ENCODE data around the gene OR5AP2.
"Not testable (repeated sequence)": the region's sequence is repeated elsewhere in the genome, so short reads cannot be mapped to it uniquely, and the experiment has no call there.

Gene OR5AP2

DNA sequence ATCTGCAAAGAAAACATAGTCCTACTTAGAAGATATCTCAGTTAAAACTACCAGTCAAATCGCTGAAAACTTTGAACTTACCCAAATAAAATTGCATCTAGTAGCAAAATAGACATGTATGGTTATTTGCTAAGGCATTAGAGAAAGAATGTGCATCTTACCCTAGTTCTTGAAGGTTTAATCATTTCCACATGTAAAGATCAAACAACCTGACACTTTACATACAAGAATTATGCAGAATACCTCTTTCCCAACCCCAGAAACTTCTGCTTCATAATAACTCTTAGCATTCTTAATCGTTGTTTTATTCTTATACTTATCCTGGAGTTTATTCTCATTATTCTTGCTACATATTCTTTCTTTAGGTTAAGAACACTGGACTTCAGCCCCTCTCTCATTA lies 9.9 kb downstream of the OR5AP2 start:
- H3K4me3 ChIP-seq (ENCODE audit: low read depth, low read length), result no peak overlapping the region
- TF ChIP-seq, protein P1, sequence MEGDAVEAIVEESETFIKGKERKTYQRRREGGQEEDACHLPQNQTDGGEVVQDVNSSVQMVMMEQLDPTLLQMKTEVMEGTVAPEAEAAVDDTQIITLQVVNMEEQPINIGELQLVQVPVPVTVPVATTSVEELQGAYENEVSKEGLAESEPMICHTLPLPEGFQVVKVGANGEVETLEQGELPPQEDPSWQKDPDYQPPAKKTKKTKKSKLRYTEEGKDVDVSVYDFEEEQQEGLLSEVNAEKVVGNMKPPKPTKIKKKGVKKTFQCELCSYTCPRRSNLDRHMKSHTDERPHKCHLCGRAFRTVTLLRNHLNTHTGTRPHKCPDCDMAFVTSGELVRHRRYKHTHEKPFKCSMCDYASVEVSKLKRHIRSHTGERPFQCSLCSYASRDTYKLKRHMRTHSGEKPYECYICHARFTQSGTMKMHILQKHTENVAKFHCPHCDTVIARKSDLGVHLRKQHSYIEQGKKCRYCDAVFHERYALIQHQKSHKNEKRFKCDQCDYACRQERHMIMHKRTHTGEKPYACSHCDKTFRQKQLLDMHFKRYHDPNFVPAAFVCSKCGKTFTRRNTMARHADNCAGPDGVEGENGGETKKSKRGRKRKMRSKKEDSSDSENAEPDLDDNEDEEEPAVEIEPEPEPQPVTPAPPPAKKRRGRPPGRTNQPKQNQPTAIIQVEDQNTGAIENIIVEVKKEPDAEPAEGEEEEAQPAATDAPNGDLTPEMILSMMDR (IDR thresholded peaks at IDR 0.05; ENCODE audit: borderline replicate concordance, insufficient read depth, low read depth, low read length), result no peak

- no peak overlapping the region for H3K4me3 ChIP-seq (ENCODE audit: low read depth, low read length)
- TF ChIP-seq, protein P1 (IDR thresholded peaks at IDR 0.05; ENCODE audit: borderline replicate concordance, insufficient read depth, low read depth, low read length), result no peak
These were observed 16.3 kb downstream of the OR5AP2 start for GRCh38 chr11:56625946-56626345.

DNA sequence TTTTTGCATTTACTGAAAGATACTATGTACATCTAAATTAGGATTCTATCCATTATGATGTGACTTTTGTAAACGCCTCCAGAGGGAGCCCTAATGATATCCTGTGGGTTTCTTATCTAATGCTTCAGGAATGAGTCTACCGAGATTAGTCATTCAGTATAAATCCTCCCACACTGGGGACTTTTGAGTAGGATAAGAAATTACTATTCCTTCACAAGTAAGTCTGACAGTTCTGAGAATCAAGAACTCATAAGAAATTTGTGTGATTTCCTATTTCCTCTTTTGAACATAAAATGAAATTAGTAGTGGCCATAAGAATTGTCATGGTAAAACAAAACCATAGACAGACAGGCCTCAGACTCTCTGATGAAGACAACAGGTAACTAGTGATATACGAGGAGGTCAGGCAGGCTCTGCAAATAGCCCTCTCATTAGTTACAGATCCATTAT lies 17.6 kb downstream of the OR5AP2 start:
- TF ChIP-seq, protein P1 (IDR thresholded peaks at IDR 0.05; ENCODE audit: borderline replicate concordance, insufficient read depth, low read depth, low read length), result no peak

DNA sequence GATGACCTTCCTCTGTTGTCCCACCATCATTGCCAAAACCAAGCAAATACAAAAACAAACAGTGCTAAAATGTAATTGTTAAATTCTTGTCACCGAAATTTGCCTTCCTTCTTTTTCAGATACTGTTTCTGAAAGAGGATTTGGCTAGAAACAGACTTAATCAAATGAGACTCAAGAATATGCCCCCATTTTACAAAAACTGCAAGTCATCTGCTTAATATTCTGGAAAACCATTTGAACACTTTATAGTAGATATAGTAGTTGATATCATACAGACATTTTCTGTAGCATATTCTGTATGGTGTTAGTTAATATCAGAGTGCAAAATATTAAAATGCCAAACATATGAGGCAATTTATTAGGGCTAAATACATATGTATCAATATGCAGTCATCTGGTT lies 31.1 kb downstream of the OR5AP2 start:
- TF ChIP-seq, protein P1 (IDR thresholded peaks at IDR 0.05; ENCODE audit: borderline replicate concordance, insufficient read depth, low read depth, low read length), result no peak
- no peak overlapping the region for H3K4me3 ChIP-seq (ENCODE audit: low read depth, low read length)

More for the DNA sequence above, 17.6 kb downstream of the OR5AP2 start:
- no peak overlapping the region for H3K4me3 ChIP-seq (ENCODE audit: low read depth, low read length)

DNA sequence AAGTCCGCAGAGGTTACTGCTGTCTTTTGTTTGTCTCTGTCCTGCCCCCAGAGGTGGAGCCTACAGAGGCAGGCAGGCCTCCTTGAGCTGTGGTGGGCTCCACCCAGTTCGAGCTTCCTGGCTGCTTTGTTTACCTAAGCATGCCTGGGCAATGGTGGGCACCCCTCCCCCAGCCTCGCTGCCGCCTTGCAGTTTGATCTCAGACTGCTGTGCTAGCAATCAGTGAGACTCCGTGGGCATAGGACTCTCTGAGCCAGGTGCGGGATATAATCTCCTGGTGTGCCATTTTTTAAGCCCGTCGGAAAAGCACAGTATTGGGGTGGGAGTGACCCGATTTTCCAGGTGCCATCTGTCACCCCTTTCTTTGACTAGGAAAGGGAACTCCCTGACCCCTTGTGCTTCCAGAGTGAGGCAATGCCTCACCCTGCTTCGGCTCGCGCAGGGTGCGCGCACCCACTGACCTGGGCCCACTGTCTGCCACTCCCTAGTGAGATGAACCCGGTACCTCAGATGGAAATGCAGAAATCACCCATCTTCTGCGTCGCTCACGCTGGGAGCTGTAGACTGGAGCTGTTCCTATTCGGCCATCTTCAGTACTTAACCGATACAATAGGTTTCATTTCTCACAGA lies 50.0 kb downstream of the OR5AP2 start:
- not testable (repeated sequence) for H3K4me3 ChIP-seq (ENCODE audit: low read depth, low read length)

Measured in GM12875 (cell line).